Stimulated activated CD4-positive, alpha-beta T cell treated with anti-CD3 and anti-CD28 coated beads, Interleukin-1b, Interleukin-23, amount 100 ng/mL, for 1 hour (primary cell): Measurements from ENCODE around the gene C19orf33.
"Not testable (repeated sequence)": the region's sequence is repeated elsewhere in the genome, so short reads cannot be mapped to it uniquely, and the experiment has no call there.

Experiments
- DNase-seq, 2 donors: peaks; one replicate each; pipeline ENCODE4 v3.0.0-alpha.2; 2020; ENCODE audit warnings: low read depth in 2 of 2

Gene C19orf33

DNA sequence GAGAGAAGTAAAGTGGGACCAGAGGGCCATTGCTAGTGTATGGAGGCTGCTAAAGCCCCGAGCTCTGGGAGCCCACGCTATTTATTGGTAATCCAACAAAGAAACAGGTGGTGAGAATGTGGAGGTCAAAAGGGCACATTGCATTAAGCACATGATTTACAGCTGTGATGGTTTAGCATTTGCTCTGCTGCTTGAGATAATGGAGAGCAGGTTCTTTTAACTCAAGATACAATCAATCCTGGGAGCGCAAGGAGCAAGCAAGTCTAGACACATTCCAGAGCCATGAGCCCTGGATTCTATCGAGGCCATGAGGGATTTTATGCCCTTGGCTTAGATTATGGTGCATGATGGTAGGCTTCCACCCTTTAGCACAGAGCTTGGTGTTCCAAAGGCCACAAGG, 35.0 kb downstream of the C19orf33 start:
- not testable (repeated sequence) for DNase-seq

- DNase-seq = no peak
Observed at GRCh38 chr19:38340927-38341326, 36.9 kb downstream of the C19orf33 start.

- no peak for DNase-seq
Observed at GRCh38 chr19:38346837-38347236, 42.8 kb downstream of the C19orf33 start.

- DNase-seq = no peak
Observed at GRCh38 chr19:38350883-38351282, 46.8 kb downstream of the C19orf33 start.

DNA sequence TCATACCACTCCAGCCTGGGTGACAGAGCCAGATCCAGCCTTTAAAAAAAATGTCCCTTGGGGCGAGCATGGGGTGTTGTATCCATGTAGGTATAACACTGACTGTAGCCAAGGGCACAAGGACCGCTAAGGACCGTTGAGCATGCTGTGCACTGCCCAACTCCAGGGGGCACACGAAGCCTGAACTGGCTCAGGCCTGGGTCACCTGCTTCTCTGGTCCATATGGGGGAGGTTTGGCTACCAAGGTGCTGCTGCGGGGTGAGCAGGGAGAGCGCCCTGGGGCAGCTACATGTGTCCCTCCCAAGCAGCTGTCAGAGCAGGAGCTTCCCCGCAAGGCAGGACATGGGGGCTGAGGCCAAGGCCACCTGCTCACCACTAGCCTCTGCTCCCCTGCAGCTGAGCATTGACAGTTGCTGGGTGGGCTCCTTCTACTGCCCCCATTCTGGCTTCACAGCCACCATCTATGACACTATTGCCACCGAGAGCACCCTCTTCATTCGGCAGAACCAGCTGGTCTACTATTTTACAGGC, 47.9 kb downstream of the C19orf33 start:
- DNase-seq = no peak

DNA sequence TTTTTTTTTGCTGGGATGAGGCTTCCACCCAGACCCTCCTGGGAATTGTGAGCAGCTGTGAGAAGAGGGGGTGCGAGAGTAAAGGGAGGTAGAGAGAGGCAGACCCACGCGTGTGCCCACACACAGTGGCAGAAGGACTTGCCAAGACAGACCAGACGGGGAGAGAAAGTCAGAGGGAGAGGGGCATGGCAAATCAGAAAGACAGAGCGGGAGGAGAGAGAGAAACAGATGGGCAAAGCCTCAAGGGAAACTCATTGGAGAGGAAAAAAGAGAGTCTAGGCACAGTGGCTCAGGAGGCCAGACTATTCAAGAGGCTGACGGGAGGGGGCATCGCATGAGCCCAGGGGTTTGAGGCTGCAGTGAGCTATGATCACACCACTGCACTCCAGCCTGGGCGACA, 48.6 kb downstream of the C19orf33 start:
- no peak for DNase-seq
